GM18520 (cell line): ENCODE measurements around the gene ANKRD13A.
A peak's percentile ranks its signal among the peaks of the same experiment; 100 is the strongest.
"Not testable (repeated sequence)": the region's sequence is repeated elsewhere in the genome, so short reads cannot be mapped to it uniquely, and the experiment has no call there.

ENCODE experiments used
- ATAC-seq: cut with Tn5 transposase; IDR thresholded peaks from one replicate; pipeline ENCODE4 v1.9.1; 2021; ENCODE audit not compliant: unreplicated experiment

The ANKRD13A gene

DNA sequence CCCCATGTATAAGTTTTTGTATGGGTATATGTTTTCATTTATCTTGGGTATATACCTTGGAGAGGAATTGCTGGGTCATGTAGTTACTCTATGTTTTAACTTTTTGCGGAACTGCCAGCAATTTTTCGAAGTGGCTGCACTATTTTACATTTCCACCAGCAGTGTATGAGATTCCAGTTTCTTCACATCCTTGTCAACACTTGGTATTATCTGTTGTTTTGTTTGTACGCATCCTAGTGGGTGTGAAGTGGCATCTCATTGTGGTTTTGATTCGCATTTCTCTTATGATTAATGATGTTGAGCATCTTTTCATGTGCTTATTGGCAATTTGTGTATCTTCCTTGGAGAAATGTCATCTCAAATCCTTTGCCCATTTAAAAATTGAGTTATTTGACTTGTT is 6.9 kb downstream of the ANKRD13A start:
- ATAC-seq = no peak

- no peak for ATAC-seq
Observed at GRCh38 chr12:110007881-110008280, 8.7 kb downstream of the ANKRD13A start.

GRCh38 chr12:110008681-110009398 is 9.6 kb downstream of the ANKRD13A start:
- not testable (repeated sequence) for ATAC-seq

GRCh38 chr12:110010853-110011723 is 11.9 kb downstream of the ANKRD13A start:
- no peak for ATAC-seq

GRCh38 chr12:110012137-110012536 is 12.9 kb downstream of the ANKRD13A start:
- peak; percentile 43 for ATAC-seq

DNA sequence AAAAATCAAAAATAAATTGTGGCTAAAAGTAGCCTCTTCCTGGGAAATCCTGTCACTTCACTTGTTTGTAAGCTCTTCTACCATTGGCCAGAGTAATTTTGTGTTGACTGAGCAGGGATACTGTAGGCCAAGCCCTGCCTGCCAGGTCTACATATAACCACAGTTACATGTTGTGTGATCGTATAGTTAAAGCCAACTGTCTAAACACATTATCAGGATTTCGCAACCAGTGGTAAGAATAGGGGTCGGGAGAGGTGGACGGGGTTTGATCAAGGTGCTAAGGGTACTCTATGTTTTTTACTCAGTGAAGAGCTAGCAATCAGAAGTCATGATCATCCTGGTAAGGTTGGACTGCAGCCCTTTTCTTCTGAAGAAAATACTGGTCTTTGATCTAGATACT is 13.4 kb downstream of the ANKRD13A start:
- ATAC-seq = no peak

- ATAC-seq = no peak
Observed at GRCh38 chr12:110015132-110015531, 15.9 kb downstream of the ANKRD13A start.

- ATAC-seq = no peak
Observed at GRCh38 chr12:110020956-110021355, 21.7 kb downstream of the ANKRD13A start.

GRCh38 chr12:110023059-110023980 is 24.1 kb downstream of the ANKRD13A start:
- no peak for ATAC-seq

DNA sequence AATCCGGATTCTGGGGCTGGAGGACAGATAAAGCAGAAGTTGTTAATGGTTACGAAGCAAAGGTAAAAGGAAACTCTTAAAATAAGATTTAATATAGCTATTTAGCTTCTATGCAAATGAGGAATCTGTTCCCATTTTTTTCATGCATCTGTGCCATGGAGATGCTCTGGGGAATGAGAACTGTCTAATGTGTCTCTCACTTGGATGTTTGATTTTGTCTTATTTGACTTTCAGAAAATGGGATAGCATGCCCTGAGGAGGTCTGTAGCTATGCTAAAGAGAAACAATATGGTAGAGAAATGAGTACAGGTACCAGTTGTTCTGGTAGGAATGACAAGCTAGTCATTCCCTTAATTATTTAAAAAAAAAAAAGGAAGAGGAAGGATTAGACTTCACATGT is 24.8 kb downstream of the ANKRD13A start:
- no peak for ATAC-seq

GRCh38 chr12:110028323-110028722 is 29.1 kb downstream of the ANKRD13A start:
- ATAC-seq = no peak

DNA sequence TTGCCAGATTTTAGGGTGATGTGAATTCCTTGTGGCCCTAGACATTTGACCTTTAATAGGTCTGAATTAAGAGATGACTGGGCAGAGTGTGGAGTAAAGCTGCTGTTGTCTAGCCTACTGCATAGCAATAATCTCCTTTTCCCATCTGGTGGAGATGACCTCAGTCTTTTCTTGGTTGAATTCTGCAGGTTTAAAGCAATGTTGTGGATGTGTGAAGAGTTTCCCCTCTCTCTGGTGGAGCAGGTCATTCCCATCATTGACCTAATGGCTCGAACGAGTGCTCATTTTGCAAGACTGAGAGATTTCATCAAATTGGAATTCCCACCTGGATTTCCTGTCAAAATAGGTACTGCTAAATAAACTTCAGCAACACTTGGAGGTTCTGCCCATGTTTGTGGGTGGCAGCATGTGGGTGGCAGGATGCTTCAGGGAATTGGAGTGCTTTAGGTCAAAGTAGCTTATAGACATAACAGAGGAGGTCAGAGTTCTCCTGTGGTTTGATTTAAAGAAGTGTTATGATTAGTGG is 30.1 kb downstream of the ANKRD13A start:
- ATAC-seq = no peak

DNA sequence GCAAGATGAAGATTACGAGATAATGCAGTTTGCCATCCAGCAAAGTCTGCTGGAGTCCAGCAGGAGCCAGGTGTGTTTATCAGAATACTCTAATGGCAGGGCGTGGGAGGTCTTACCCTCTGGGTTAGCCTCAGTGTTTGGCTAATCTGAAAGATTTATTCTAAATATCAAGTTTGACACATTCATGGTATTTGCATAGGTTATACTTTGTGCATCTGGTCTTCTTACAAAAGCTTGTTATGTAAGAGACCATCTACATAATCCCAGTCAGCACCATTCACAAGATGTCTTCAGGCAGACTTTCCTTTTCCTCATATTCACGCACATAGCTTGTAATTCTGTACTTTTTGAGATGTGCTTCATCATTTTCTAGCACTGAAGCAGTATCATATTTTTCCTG is 34.7 kb downstream of the ANKRD13A start:
- no peak for ATAC-seq

DNA sequence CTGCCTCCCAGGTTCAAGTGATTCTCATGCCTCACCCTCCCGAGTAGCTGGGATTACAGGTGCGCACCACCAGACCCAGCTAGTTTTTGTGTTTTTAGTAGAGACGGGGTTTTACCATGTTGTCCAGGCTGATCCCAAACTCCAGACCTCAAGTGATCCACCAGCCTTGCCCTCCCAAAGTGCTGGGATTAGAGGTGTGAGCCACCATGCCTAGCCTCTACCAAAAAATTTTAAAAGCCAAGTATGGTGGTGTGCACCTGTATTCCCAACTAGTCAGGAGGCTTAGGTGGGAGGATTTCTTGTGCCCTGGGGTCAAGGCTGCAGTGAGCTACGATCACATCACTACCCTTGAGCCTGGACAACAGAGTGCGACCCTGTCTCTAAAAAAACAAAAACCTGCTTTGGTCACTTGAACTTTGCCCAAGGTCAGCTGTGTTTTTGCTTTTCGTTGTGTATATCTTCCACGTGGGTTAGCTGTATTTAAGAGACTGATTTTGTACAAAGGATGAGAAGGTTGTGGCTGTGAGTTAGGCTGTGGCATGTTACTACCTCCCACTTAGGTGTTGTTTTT is 36.4 kb downstream of the ANKRD13A start:
- no peak for ATAC-seq

DNA sequence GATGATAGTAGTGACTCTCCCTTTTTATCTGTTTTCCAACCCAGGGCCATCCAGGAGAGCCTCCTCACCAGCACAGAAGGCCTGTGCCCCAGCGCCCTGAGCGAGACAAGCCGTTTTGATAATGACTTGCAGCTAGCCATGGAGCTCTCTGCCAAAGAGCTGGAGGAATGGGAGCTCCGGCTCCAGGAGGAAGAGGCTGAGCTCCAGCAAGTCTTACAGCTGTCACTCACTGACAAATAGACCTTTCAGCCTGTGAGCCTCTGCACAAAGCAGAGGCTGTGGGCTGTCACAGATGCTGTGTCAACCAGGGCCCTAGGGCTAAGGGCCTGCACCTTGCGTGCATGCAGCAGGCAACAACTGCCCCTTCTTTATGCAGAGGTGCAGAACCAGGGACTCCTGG is 38.1 kb downstream of the ANKRD13A start:
- no peak for ATAC-seq

DNA sequence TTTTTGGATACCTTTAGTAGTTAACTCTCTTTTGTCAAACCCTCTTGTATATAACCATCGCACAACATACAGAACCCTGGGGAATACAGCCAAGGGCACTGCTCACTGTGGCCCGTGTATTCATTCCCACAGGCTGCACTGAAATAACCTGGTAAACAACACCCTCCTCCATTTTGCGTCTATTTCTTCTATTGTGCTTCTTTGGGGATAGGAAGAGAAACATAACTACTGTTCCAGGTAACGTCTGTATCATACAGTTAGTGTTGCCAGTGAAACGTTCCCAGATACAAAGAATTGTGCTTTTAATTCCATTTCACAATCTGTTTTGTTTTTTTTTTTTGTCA is 39.5 kb downstream of the ANKRD13A start:
- ATAC-seq = no peak

- no peak for ATAC-seq
Observed at GRCh38 chr12:110039085-110039807, 40.0 kb downstream of the ANKRD13A start.

GRCh38 chr12:110042264-110042663 is 43.0 kb downstream of the ANKRD13A start:
- no peak for ATAC-seq

DNA sequence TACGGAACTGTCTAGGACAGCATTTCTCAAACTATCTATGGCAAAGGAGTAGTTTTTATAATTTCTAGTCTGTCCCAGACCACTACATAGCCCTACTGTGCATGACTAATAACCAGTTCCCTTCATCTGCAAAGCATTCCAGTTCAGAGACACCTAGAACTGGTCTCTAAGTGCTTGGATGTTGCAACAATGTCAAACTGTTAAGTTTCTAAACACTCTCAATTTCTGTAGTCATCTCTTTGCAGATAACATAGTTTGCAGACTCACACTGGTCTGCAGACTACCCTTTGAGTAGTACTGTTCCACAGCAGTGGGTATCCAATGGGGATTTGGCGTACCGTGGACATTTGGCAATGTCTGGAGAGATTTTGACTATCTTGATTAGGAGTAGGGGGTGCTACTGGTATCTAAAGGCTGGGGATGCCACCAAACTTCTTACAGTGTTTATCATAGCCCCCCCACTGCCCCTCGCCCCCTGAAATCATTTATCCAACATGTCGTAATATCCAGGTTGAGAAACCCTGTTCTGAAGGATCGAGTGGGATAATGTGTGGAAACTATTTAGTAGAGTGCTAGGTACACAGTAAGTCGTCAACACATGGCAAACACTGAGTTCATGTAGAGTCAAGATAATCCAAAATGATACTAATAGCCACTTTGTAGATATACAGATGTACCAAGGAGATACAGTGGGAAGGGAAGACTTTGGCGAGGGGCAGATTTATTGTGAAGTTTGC is 47.4 kb downstream of the ANKRD13A start:
- no peak for ATAC-seq
